Fibroblast of lung (primary cell): Measurements from ENCODE around the gene RAD18. TPM values are rescaled to one million over a fixed set of nuclear protein-coding genes. Genes with fewer than 3 reads are reported as not detected.
A peak's percentile ranks its signal among the peaks of the same experiment; 100 is the strongest.

Experiments used
- DNase-seq, 2 donors: peaks; one replicate each; pipeline versions ENCODE4 v3.0.0 to v3.0.0-alpha.2; 2010; ENCODE audit warnings: low read depth in 2 of 2
- H2AFZ ChIP-seq: 2 replicates; pipeline ENCODE4 v1.5.1; 2012; ENCODE audit warnings: low read length, control low read depth, inconsistent platforms
- H3K27ac ChIP-seq: 2 replicates; pipeline ENCODE4 v1.5.1; 2011; ENCODE audit warnings: low read length, control low read depth; ENCODE audit not compliant: insufficient read depth
- H3K27me3 ChIP-seq: 2 replicates; pipeline ENCODE4 v1.5.1; 2011; ENCODE audit warnings: mild to moderate bottlenecking, low read length; ENCODE audit not compliant: control insufficient read depth, insufficient read depth
- H3K36me3 ChIP-seq: 2 replicates; pipeline ENCODE4 v1.5.1; 2011; ENCODE audit warnings: low read length; ENCODE audit not compliant: control insufficient read depth, insufficient read depth
- H3K4me1 ChIP-seq: 2 replicates; pipeline ENCODE4 v1.5.1; 2011; ENCODE audit warnings: low read length; ENCODE audit not compliant: control insufficient read depth, insufficient read depth; ENCODE audit errors: extremely low read depth
- H3K4me2 ChIP-seq: 2 replicates; pipeline ENCODE4 v1.5.1; 2011; ENCODE audit warnings: low read length, control low read depth; ENCODE audit not compliant: insufficient read depth; ENCODE audit errors: extremely low read depth
- H3K4me3 ChIP-seq, 4 experiments: fragments of 200-600 bp in 1 of 4; sonication (generic) in 1 of 4; replicated peaks in 1 of 4; 2 replicates each; pipeline ENCODE4 v1.5.1; 2011 to 2016; ENCODE audit warnings: low read length in 4 of 4, low read depth in 3 of 4, mild to moderate bottlenecking in 3 of 4, control low read depth in 2 of 4, inconsistent platforms in 1 of 4, mixed read lengths in 1 of 4; ENCODE audit not compliant: insufficient read depth in 1 of 4; ENCODE audit errors: control extremely low read depth in 1 of 4
- H3K79me2 ChIP-seq: 2 replicates; pipeline ENCODE4 v1.5.1; 2012; ENCODE audit warnings: mild to moderate bottlenecking, low read length, inconsistent platforms; ENCODE audit not compliant: control insufficient read depth, insufficient read depth
- H3K9ac ChIP-seq: 2 replicates; pipeline ENCODE4 v1.5.1; 2011; ENCODE audit warnings: mild to moderate bottlenecking, low read length, control low read depth; ENCODE audit not compliant: insufficient read depth
- H3K9me3 ChIP-seq: 2 replicates; pipeline ENCODE4 v1.5.1; 2012; ENCODE audit warnings: low read depth, low read length; ENCODE audit not compliant: control insufficient read depth, insufficient read depth
- H4K20me1 ChIP-seq: 2 replicates; pipeline ENCODE4 v1.5.1; 2011; ENCODE audit warnings: low read length; ENCODE audit not compliant: control insufficient read depth, insufficient read depth; ENCODE audit errors: extremely low read depth
- CTCF ChIP-seq, 2 donors: IDR thresholded peaks in 1 of 2; conservative IDR thresholded peaks in 1 of 2; 1 replicate in 1 of 2; 2 replicates in 1 of 2; pipeline ENCODE4 v1.5.1; 2011 to 2012; ENCODE audit warnings: low read length in 2 of 2, control low read depth in 1 of 2, inconsistent platforms in 1 of 2, low read depth in 1 of 2, mild to moderate bottlenecking in 1 of 2
- EZH2 ChIP-seq: IDR thresholded peaks from 2 replicates; pipeline ENCODE4 v1.5.1; 2012; ENCODE audit warnings: low read length, control low read depth, mild to moderate bottlenecking; ENCODE audit errors: missing control alignments
- polyA plus RNA-seq, 2 donors: library from polyadenylated mRNA; depleted of rRNA in 1 of 2; stranded (reverse) in 1 of 2; unstranded in 1 of 2; fragments of >200 nt; gene quantifications; 2 replicates each; pipeline ENCODE4 v1.2.1, GENCODE V29; 2011 to 2012; ENCODE audit warnings: missing spikeins in 1 of 2
- total RNA-seq: library from RNA; depleted of rRNA; stranded (reverse); fragments of >200 nt; gene quantifications from 2 replicates; pipeline ENCODE4 v1.2.1, GENCODE V29; 2014

RAD18 gene
- total and polyA plus RNA-seq, 2 donors (not counting 1 experiment from before 2014, with no cell fraction given) = 6.1 to 9.9 TPM

GRCh38 chr3:8942746-8943488 is 20.4 kb downstream of the RAD18 start:
- Histone ChIP-seq H3K4me2 (no peak overlapping the region), H3K4me3 (no peak overlapping the region), H3K9me3 (no peaks in the 10 kb centered on the region), H3K79me2 (no peaks in the 10 kb centered on the region), H3K36me3 (peaks cover 2% of the 10 kb centered on the region), H3K27me3 (no peaks in the 10 kb centered on the region), H3K9ac (no peak overlapping the region), H4K20me1 (no peaks in the 10 kb centered on the region), H3K4me1 (peaks cover 2% of the 10 kb centered on the region), H2AFZ (no peak overlapping the region), H3K27ac (no peak overlapping the region)
- TF ChIP-seq EZH2 = no peak
- no peak for TF ChIP-seq CTCF (conservative IDR thresholded peaks at IDR 0.05 in 1 of 2, IDR thresholded peaks at IDR 0.05 in 1 of 2; ENCODE audit: low read depth in 1 of 2, low read length in 2 of 2)
- DNase-seq = no peak

GRCh38 chr3:8942115-8942514 is 21.2 kb downstream of the RAD18 start:
- H4K20me1 ChIP-seq = no peaks in the 10 kb centered on the region
- H3K36me3 ChIP-seq = peaks cover 2% of the 10 kb centered on the region
- no peaks in the 10 kb centered on the region for H3K27me3 ChIP-seq
- no peak overlapping the region for H3K4me2 ChIP-seq
- peaks cover 2% of the 10 kb centered on the region for H3K4me1 ChIP-seq
- no peak overlapping the region for H3K9ac ChIP-seq
- no peaks in the 10 kb centered on the region for H3K79me2 ChIP-seq
- H3K27ac ChIP-seq = no peak overlapping the region
- H3K4me3 ChIP-seq = no peak overlapping the region
- no peak for DNase-seq
- no peaks in the 10 kb centered on the region for H3K9me3 ChIP-seq
- no peak overlapping the region for H2AFZ ChIP-seq
- TF ChIP-seq EZH2 = no peak
- TF ChIP-seq CTCF (conservative IDR thresholded peaks at IDR 0.05 in 1 of 2, IDR thresholded peaks at IDR 0.05 in 1 of 2; ENCODE audit: low read depth in 1 of 2, low read length in 2 of 2) = no peak

- DNase-seq = peak; percentile 42 to 57
- H3K9me3 ChIP-seq = no peaks in the 10 kb centered on the region
- H3K4me3 ChIP-seq = no peak overlapping the region
- TF ChIP-seq EZH2 (no peak), CTCF (conservative IDR thresholded peaks at IDR 0.05 in 1 of 2, IDR thresholded peaks at IDR 0.05 in 1 of 2; ENCODE audit: low read depth in 1 of 2, low read length in 2 of 2) (peak; percentile 28 to 52)
- H3K4me2 ChIP-seq = peak overlapping the region; percentile 21
- H3K27me3 ChIP-seq = no peaks in the 10 kb centered on the region
- H4K20me1 ChIP-seq = no peaks in the 10 kb centered on the region
- H2AFZ ChIP-seq = no peak overlapping the region
- H3K79me2 ChIP-seq = no peaks in the 10 kb centered on the region
- peak overlapping the region; percentile 69 for H3K27ac ChIP-seq
- peaks cover 2% of the 10 kb centered on the region for H3K36me3 ChIP-seq
- H3K4me1 ChIP-seq = peaks cover 7% of the 10 kb centered on the region
- no peak overlapping the region for H3K9ac ChIP-seq
Measured at GRCh38 chr3:8938021-8938420, 25.3 kb downstream of the RAD18 start.
